PFSK-1 (cell line): ENCODE results near the gene ANKRD40.

Source experiments
- FOXP2 ChIP-seq: optimal IDR thresholded peaks from 2 replicates; pipeline ENCODE3; 2011; ENCODE audit warnings: borderline replicate concordance, control low read depth, inconsistent platforms; ENCODE audit not compliant: insufficient read depth; ENCODE audit errors: extremely low read length, extremely low read depth
- POLR2AphosphoS5 ChIP-seq: IDR thresholded peaks from 2 replicates; pipeline ENCODE4 v1.6.1; 2012; ENCODE audit warnings: low read depth, mild to moderate bottlenecking, control low read depth, low read length, moderate library complexity
- REST ChIP-seq, 2 experiments: IDR thresholded peaks; 2 replicates each; pipeline versions ENCODE4 v1.6.1 to v1.8.0; 2011 to 2012; ENCODE audit warnings: low read depth in 2 of 2, low read length in 2 of 2, control low read depth in 1 of 2, inconsistent platforms in 1 of 2, mild to moderate bottlenecking in 1 of 2, moderate library complexity in 1 of 2; ENCODE audit not compliant: insufficient read depth in 1 of 2
- SIN3A ChIP-seq: IDR thresholded peaks from 2 replicates; pipeline ENCODE4 v1.6.1; 2012; ENCODE audit warnings: mild to moderate bottlenecking, low read length, moderate library complexity, borderline replicate concordance; ENCODE audit not compliant: insufficient read depth

GRCh38 chr17:50735287-50735686 lies 27.6 kb upstream of the ANKRD40 start:
- no peak for TF ChIP-seq SIN3A
- no peak for TF ChIP-seq FOXP2
- TF ChIP-seq REST (IDR thresholded peaks at IDR 0.05; ENCODE audit: insufficient read depth in 1 of 2, low read depth in 2 of 2, low read length in 2 of 2), result no peak
- TF ChIP-seq POLR2AphosphoS5, result no peak
